WTC11 (cell line): ENCODE data around the gene WLS. TPM values are rescaled to one million over a fixed set of nuclear protein-coding genes. Genes with fewer than 3 reads are reported as not detected.
"Not testable (repeated sequence)": the region's sequence is repeated elsewhere in the genome, so short reads cannot be mapped to it uniquely, and the experiment has no call there.

ENCODE experiments used
- ATAC-seq: fragments of 200-7000 bp; cut with Tn5 transposase; 2 replicates; pipeline ENCODE4 v1.10.0; 2021; ENCODE audit warnings: mild to moderate bottlenecking, moderate library complexity
- CTCF ChIA-PET: fragments of 300-600 bp; sonication (Branson Sonifier 250); formaldehyde crosslinking; loops from one replicate; lab custom pipeline; 2021; ENCODE audit warnings: antibody characterized with exemption; lab: Charles Lee
- POLR2A ChIA-PET: fragments of 350-600 bp; sonication (Branson Sonifier 250); formaldehyde crosslinking; loops from one replicate; lab custom pipeline; 2021; ENCODE audit warnings: antibody characterized with exemption; lab: Charles Lee
- DNase-seq: peaks from one replicate; pipeline ENCODE4 v3.0.0; 2021; ENCODE audit warnings: low spot score
- H3K27ac Mint-ChIP-seq: 2 replicates; pipeline ENCODE4 v1.8.0; 2021; ENCODE audit warnings: mixed read lengths
- H3K27me3 Mint-ChIP-seq: 2 replicates; pipeline ENCODE4 v1.8.0; 2021; ENCODE audit warnings: low read depth, mild to moderate bottlenecking, moderate library complexity, mixed read lengths
- H3K36me3 Mint-ChIP-seq: 2 replicates; pipeline ENCODE4 v1.8.0; 2021; ENCODE audit warnings: mixed read lengths
- H3K4me1 Mint-ChIP-seq: 2 replicates; pipeline ENCODE4 v1.8.0; 2022; ENCODE audit warnings: mixed read lengths
- H3K4me3 Mint-ChIP-seq: 2 replicates; pipeline ENCODE4 v1.8.0; 2021; ENCODE audit warnings: mild to moderate bottlenecking, moderate library complexity, mixed read lengths
- H3K9me3 Mint-ChIP-seq: 2 replicates; pipeline ENCODE4 v1.8.0; 2021; ENCODE audit warnings: mixed read lengths
- ATF2 ChIP-seq: sonication (generic); formaldehyde crosslinking; IDR thresholded peaks from 2 replicates; pipeline ENCODE4 v1.8.1; 2022; ENCODE audit warnings: low read depth, missing genetic modification reagents, borderline replicate concordance
- CREM ChIP-seq: sonication (generic); formaldehyde crosslinking; IDR thresholded peaks from 2 replicates; pipeline ENCODE4 v1.8.1; 2022; ENCODE audit warnings: mild to moderate bottlenecking, missing genetic modification reagents, moderate library complexity
- CTCF ChIP-seq: fragments of 200-600 bp; IDR thresholded peaks from 2 replicates; pipeline ENCODE4 v1.8.0; 2022; ENCODE audit warnings: antibody characterized with exemption
- NFYB ChIP-seq: sonication (generic); formaldehyde crosslinking; conservative IDR thresholded peaks from 2 replicates; pipeline ENCODE4 v1.8.0; 2022; ENCODE audit warnings: low read depth, missing genetic modification reagents
- NR3C1 ChIP-seq: sonication (generic); formaldehyde crosslinking; conservative IDR thresholded peaks from 2 replicates; pipeline ENCODE4 v1.8.1; 2023; ENCODE audit warnings: low read depth, mild to moderate bottlenecking, missing genetic modification reagents
- SMAD3 ChIP-seq: sonication (generic); formaldehyde crosslinking; IDR thresholded peaks from 2 replicates; pipeline ENCODE4 v1.8.0; 2022; ENCODE audit warnings: missing genetic modification reagents, mild to moderate bottlenecking, borderline replicate concordance
- SP1 ChIP-seq: sonication (generic); formaldehyde crosslinking; conservative IDR thresholded peaks from 2 replicates; pipeline ENCODE4 v1.8.1; 2022; ENCODE audit warnings: missing genetic modification reagents
- TCF7 ChIP-seq: sonication (generic); formaldehyde crosslinking; IDR thresholded peaks from 2 replicates; pipeline ENCODE4 v1.8.0; 2022; ENCODE audit warnings: mild to moderate bottlenecking, low read depth, missing genetic modification reagents, moderate library complexity
- ZNF416 ChIP-seq: fragments of 250-450 bp; sonication (Bioruptor Pico); IDR thresholded peaks from 2 replicates; pipeline ENCODE4 v1.9.0; 2021; ENCODE audit warnings: mild to moderate bottlenecking, inconsistent platforms
- total RNA-seq: library from RNA; stranded (reverse); gene quantifications from 3 replicates; pipeline ENCODE4 v1.2.3, GENCODE V29; 2021
- TF ChIP-seq, protein P1 (sequence below): sonication (generic); formaldehyde crosslinking; IDR thresholded peaks from 2 replicates; pipeline ENCODE4 v1.8.1; 2023; ENCODE audit warnings: mild to moderate bottlenecking, missing genetic modification reagents
- TF ChIP-seq, protein P2 (sequence below): fragments of 250-450 bp; sonication (Bioruptor Pico); conservative IDR thresholded peaks from 2 replicates; pipeline ENCODE4 v1.9.0; 2021; ENCODE audit warnings: mild to moderate bottlenecking
- TF ChIP-seq, protein P3 (sequence below): sonication (generic); formaldehyde crosslinking; conservative IDR thresholded peaks from 2 replicates; pipeline ENCODE4 v1.8.1; 2022; ENCODE audit warnings: mild to moderate bottlenecking, missing genetic modification reagents
- TF ChIP-seq, protein P4 (sequence below): sonication (generic); formaldehyde crosslinking; IDR thresholded peaks from 2 replicates; pipeline ENCODE4 v1.8.1; 2023; ENCODE audit warnings: mild to moderate bottlenecking, moderate library complexity, missing genetic modification reagents

WLS gene
- total RNA-seq, 1 experiment from 2014 or later = 4.5 TPM

DNA sequence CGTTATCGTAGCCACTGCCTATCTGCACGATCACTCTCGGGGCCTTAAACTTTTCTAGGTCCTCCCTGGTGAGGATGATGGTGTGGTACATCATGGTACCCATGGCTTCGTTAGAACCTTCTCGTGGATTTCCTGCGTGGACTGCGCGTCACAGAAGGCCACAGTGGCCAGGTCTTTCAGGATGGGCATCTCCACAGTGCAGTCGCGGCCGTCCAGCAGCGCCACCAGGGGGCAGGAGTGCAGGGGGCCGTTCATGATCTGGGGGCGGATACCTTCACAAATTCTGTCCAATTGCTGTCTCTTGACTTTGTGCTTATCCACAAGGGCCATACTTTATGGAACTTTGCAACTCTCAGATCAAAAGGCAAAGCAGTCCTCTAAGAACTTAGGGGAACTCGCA, 69.6 kb downstream of the WLS start:
- no peak overlapping the region for H3K27ac Mint-ChIP-seq
- peaks cover 1% of the 10 kb centered on the region for H3K4me1 Mint-ChIP-seq
- H3K27me3 Mint-ChIP-seq = no peaks in the 10 kb centered on the region
- ChIA-PET CTCF (interaction anchor here (0.6 to 3.4 kb wide), 8 partner anchors 11 to 181 kb away, joined by 3 to 10 read pairs (median 4); no protein-coding TSS in a partner anchor), POLR2A (no interaction called here)
- TF ChIP-seq CTCF (peak; percentile 54), SMAD3 (CRISPR knock-in tag) (no peak)
- no peaks in the 10 kb centered on the region for H3K36me3 Mint-ChIP-seq
- no peak overlapping the region for H3K4me3 Mint-ChIP-seq
- H3K9me3 Mint-ChIP-seq = no peaks in the 10 kb centered on the region
- peak; percentile 56 for DNase-seq
- peak; percentile 80 for ATAC-seq

GRCh38 chr1:68161672-68162071, 70.7 kb downstream of the WLS start:
- H3K36me3 Mint-ChIP-seq, ATAC-seq, H3K4me1 Mint-ChIP-seq, H3K4me3 Mint-ChIP-seq, H3K27me3 Mint-ChIP-seq, POLR2A ChIA-PET, H3K27ac Mint-ChIP-seq, H3K9me3 Mint-ChIP-seq, DNase-seq: not testable (repeated sequence)
- CTCF ChIA-PET = interaction anchor here (1.1 to 3.4 kb wide), 6 partner anchors 12 to 395 kb away, joined by 3 to 11 read pairs (median 4); no protein-coding TSS in a partner anchor

DNA sequence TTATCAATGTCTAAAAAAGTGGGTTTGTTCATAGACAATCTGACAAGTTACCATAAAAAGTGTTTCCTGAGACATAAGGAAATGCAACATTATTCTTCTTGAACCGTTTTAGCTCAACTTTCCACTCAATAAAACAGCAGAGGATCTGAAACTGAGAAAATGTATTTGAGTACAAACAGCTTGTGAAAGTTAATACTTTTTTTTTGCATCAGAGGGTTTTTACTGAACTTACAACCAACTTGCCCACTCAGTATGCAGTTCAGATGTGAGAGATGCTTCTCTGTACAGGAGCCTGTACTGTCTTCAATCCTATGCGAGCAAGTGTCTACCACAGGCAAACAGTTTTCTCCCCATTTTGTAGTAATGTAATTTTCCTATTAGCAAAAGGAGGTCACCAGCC, 71.4 kb downstream of the WLS start:
- H3K27me3 Mint-ChIP-seq, H3K27ac Mint-ChIP-seq, ATAC-seq, H3K9me3 Mint-ChIP-seq, H3K4me3 Mint-ChIP-seq, DNase-seq, POLR2A ChIA-PET, H3K4me1 Mint-ChIP-seq, H3K36me3 Mint-ChIP-seq: not testable (repeated sequence)
- CTCF ChIA-PET = interaction anchor here (3.4 kb wide), 1 partner anchor 182 kb away, joined by 10 read pairs; no protein-coding TSS in a partner anchor

DNA sequence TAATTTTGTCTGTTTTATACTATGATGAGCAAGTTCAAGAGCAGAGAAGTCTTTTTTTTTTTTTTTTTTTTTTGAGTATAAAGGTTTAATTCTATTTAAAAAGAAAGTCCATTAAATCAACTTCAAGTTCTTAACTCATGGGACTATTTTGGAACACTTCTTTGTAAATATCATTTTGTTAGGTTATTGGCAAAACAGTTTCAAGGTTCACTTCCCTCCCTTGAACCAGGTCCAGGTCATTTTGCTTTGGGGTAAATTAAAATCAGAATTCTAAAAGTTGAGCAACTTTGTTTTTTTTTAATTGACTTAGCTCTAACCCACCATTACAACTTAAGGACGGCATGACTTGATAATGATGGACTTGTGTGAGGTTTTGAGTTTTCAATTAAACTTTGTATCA, 72.3 kb downstream of the WLS start:
- Mint-ChIP-seq H3K27me3 (no peaks in the 10 kb centered on the region), H3K4me1 (peaks cover 9% of the 10 kb centered on the region), H3K36me3 (no peaks in the 10 kb centered on the region), H3K4me3 (no peak overlapping the region), H3K9me3 (no peaks in the 10 kb centered on the region), H3K27ac (no peak overlapping the region)
- ChIA-PET CTCF (no interaction called here), POLR2A (no interaction called here)
- ATAC-seq (no peak), DNase-seq (no peak)
- TF ChIP-seq TCF7 (CRISPR knock-in tag) (no peak), ZNF416 (CRISPR knock-in tag) (no peak), CREM (CRISPR knock-in tag) (no peak), ATF2 (CRISPR knock-in tag) (no peak), CTCF (no peak), NFYB (no peak), SP1 (CRISPR knock-in tag) (no peak), NR3C1 (CRISPR knock-in tag) (no peak)
- TF ChIP-seq, protein P1, sequence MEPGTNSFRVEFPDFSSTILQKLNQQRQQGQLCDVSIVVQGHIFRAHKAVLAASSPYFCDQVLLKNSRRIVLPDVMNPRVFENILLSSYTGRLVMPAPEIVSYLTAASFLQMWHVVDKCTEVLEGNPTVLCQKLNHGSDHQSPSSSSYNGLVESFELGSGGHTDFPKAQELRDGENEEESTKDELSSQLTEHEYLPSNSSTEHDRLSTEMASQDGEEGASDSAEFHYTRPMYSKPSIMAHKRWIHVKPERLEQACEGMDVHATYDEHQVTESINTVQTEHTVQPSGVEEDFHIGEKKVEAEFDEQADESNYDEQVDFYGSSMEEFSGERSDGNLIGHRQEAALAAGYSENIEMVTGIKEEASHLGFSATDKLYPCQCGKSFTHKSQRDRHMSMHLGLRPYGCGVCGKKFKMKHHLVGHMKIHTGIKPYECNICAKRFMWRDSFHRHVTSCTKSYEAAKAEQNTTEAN (CRISPR knock-in tag) = no peak
- TF ChIP-seq, protein P2, sequence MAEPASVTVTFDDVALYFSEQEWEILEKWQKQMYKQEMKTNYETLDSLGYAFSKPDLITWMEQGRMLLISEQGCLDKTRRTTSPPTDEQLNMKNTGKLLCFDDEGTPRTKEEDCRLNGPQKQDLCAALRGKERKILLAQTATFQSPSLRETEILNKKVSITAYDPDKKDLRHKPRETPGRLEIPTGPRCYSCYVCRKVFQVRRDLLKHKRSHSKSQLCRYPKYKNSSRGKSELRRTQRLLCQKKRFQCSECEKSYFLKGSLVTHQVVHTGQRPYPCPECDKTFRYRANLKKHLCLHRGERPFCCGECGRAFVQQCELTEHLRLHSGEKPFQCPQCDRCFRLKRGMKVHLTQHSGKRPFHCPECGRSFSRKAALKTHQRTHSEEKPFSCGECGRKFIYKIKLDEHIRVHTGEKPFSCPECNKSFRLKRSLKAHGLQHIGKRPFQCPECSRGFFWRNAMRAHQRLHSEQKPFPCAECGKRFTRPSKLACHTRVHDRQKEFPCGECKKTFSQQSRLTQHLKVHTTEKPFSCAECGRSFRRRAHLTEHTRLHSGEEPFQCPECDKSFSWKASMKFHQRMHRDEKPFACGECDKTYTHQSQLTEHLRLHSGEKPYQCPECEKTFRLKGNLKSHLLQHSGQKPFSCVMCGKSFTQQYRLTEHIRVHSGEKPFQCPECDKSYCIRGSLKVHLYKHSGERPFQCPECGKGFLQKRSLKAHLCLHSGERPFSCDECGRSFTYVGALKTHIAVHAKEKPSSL (CRISPR knock-in tag) = no peak
- TF ChIP-seq, protein P3, sequence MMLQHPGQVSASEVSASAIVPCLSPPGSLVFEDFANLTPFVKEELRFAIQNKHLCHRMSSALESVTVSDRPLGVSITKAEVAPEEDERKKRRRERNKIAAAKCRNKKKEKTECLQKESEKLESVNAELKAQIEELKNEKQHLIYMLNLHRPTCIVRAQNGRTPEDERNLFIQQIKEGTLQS = no peak
- TF ChIP-seq, protein P4, sequence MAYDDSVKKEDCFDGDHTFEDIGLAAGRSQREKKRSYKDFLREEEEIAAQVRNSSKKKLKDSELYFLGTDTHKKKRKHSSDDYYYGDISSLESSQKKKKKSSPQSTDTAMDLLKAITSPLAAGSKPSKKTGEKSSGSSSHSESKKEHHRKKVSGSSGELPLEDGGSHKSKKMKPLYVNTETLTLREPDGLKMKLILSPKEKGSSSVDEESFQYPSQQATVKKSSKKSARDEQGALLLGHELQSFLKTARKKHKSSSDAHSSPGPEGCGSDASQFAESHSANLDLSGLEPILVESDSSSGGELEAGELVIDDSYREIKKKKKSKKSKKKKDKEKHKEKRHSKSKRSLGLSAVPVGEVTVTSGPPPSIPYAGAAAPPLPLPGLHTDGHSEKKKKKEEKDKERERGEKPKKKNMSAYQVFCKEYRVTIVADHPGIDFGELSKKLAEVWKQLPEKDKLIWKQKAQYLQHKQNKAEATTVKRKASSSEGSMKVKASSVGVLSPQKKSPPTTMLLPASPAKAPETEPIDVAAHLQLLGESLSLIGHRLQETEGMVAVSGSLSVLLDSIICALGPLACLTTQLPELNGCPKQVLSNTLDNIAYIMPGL = no peak
